MG63 (cell line): ENCODE results near the gene APPL2. TPM values are rescaled to one million over a fixed set of nuclear protein-coding genes. Genes with fewer than 3 reads are reported as not detected.

Source experiments
- DNase-seq: peaks from one replicate; pipeline ENCODE4 v3.0.0-alpha.2; 2020
- H3K27me3 ChIP-seq: fragments of 250-450 bp; sonication (Bioruptor Pico); 2 replicates; pipeline ENCODE4 v1.5.1; 2020; ENCODE audit warnings: mild to moderate bottlenecking, moderate library complexity
- H3K36me3 ChIP-seq: fragments of 250-450 bp; sonication (Bioruptor Pico); 2 replicates; pipeline ENCODE4 v1.5.1; 2020; ENCODE audit warnings: mild to moderate bottlenecking, moderate library complexity
- H3K4me3 ChIP-seq: fragments of 250-450 bp; sonication (Bioruptor Pico); 2 replicates; pipeline ENCODE4 v1.5.1; 2020; ENCODE audit warnings: mild to moderate bottlenecking, moderate library complexity
- H3K9me3 ChIP-seq: fragments of 250-450 bp; sonication (Bioruptor Pico); 2 replicates; pipeline ENCODE4 v1.5.1; 2020; ENCODE audit warnings: mild to moderate bottlenecking, moderate library complexity
- total RNA-seq: library from RNA; depleted of rRNA; stranded (reverse); fragments of >200 nt; shearing (Covaris generic); gene quantifications from 2 replicates; pipeline ENCODE4 v1.2.3, GENCODE V29; 2014; ENCODE audit warnings: low replicate concordance; rRNA removed

The APPL2 gene
- total RNA-seq, 1 experiment from 2014 or later = 30.1 TPM

DNA sequence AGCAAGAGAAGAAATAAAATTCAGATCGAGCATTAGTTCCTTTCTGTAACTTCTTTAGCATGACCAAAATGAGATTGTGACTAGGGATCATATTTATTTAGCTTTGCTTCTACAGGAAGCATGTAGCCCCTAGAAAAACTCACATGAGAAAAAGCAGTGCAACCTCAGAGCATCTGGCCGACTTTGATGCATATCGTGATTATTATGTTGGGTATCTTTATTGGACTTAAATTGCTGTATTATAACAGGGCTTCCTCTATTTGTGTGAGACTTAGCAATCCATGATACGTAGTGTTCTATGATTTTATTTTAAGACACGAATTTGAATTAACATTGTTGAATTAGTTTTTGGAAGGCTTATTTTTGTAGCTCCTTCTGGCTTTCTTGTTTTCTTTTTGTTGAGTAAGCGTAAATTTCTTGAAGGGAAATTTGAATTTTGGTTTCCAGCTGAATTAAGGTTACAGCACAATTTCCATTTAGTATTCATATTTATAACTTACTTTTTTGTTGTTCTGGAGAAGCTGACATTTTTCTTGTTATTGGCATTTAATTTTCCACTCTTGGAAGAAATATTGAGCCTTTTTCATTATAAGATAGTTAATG lies 94.6 kb downstream of the APPL2 start:
- Histone ChIP-seq H3K4me3 (no peak overlapping the region), H3K36me3 (peaks cover 38% of the 10 kb centered on the region), H3K9me3 (no peaks in the 10 kb centered on the region), H3K27me3 (no peaks in the 10 kb centered on the region)
- DNase-seq = no peak

GRCh38 chr12:105138248-105138647 lies 97.7 kb downstream of the APPL2 start:
- no peak for DNase-seq
- Histone ChIP-seq H3K4me3 (no peak overlapping the region), H3K36me3 (peaks cover 48% of the 10 kb centered on the region), H3K27me3 (no peaks in the 10 kb centered on the region), H3K9me3 (no peaks in the 10 kb centered on the region)

Other genes starting within 250 kb of the APPL2 start
- 7.3 and 12.5 TPM in 2 replicates for gene NOPCHAP1, start 249.9 kb downstream of the APPL2 start, total RNA-seq
- 10.5 and 11.2 TPM in 2 replicates for gene ALDH1L2, start 151.7 kb downstream of the APPL2 start, total RNA-seq
- gene WASHC4, start 128.4 kb downstream of the APPL2 start, total RNA-seq = 28.3 and 33.1 TPM in 2 replicates
- 189 and 250 TPM in 2 replicates for gene C12orf75, start 94.5 kb upstream of the APPL2 start, total RNA-seq